SK-N-SH (cell line): Measurements from ENCODE around the gene DNAJC5.

Source experiments
- CHD2 ChIP-seq: fragments of 150-350 bp; IDR thresholded peaks from 2 replicates; pipeline ENCODE4 v1.6.1; 2018; ENCODE audit warnings: low read length; ENCODE audit not compliant: partially characterized antibody
- CTCF ChIP-seq: fragments of 200-600 bp; sonication (generic); IDR thresholded peaks from 2 replicates; pipeline ENCODE4 v1.6.1; 2017; ENCODE audit warnings: antibody characterized with exemption, mild to moderate bottlenecking, moderate library complexity
- EZH2phosphoT487 ChIP-seq: fragments of 200-600 bp; sonication (generic); IDR thresholded peaks from 2 replicates; pipeline ENCODE4 v1.6.1; 2017; ENCODE audit warnings: low read depth, mixed run types, mild to moderate bottlenecking, antibody characterized with exemption, moderate library complexity, borderline replicate concordance
- JUND ChIP-seq: IDR thresholded peaks from 2 replicates; pipeline ENCODE4 v1.4.0; 2012
- MAX ChIP-seq: IDR thresholded peaks from 2 replicates; pipeline ENCODE4 v1.4.0; 2012; ENCODE audit warnings: low read depth
- MEF2A ChIP-seq: IDR thresholded peaks from 2 replicates; pipeline ENCODE4 v1.4.0; 2012; ENCODE audit warnings: low read depth, borderline replicate concordance
- POLR2AphosphoS5 ChIP-seq: IDR thresholded peaks from 2 replicates; pipeline ENCODE4 v1.6.1; 2012; ENCODE audit warnings: low read depth, low read length
- REST ChIP-seq: IDR thresholded peaks from 2 replicates; pipeline ENCODE4 v1.6.1; 2012; ENCODE audit warnings: mild to moderate bottlenecking, low read depth, low read length, moderate library complexity
- TAF1 ChIP-seq: IDR thresholded peaks from 2 replicates; pipeline ENCODE4 v1.6.1; 2012; ENCODE audit warnings: low read depth, mild to moderate bottlenecking, low read length, moderate library complexity, borderline replicate concordance
- TEAD4 ChIP-seq: IDR thresholded peaks from 2 replicates; pipeline ENCODE4 v1.4.0; 2012; ENCODE audit warnings: mild to moderate bottlenecking, borderline replicate concordance; ENCODE audit not compliant: insufficient read depth
- USF2 ChIP-seq: fragments of 150-350 bp; IDR thresholded peaks from 2 replicates; pipeline ENCODE4 v1.6.1; 2017; ENCODE audit warnings: antibody characterized with exemption, low read length, low read depth, borderline replicate concordance
- YY1 ChIP-seq: IDR thresholded peaks from 2 replicates; pipeline ENCODE4 v1.4.0; 2012; ENCODE audit warnings: low read depth, mild to moderate bottlenecking

GRCh38 chr20:63864545-63864977 is 30.4 kb upstream of the DNAJC5 start:
- TF ChIP-seq CHD2, result no peak
- no peak for TF ChIP-seq EZH2phosphoT487
- peak; percentile 11; the same call in 1 of the 2 replicates for TF ChIP-seq CTCF
- no peak for TF ChIP-seq YY1
- no peak for TF ChIP-seq JUND
- no peak for TF ChIP-seq MEF2A
- no peak for TF ChIP-seq POLR2AphosphoS5
- no peak for TF ChIP-seq MAX
- TF ChIP-seq REST, result no peak
- TF ChIP-seq TEAD4, result no peak
- TF ChIP-seq TAF1, result no peak
- TF ChIP-seq USF2, result no peak
